NCI-H526 (cell line): ENCODE measurements around the gene TAB2.

Source experiments
- DNase-seq, 2 experiments: peaks; one replicate each; lab custom pipeline; 2025; lab: John Stamatoyannopoulos, UW

Gene TAB2

DNA sequence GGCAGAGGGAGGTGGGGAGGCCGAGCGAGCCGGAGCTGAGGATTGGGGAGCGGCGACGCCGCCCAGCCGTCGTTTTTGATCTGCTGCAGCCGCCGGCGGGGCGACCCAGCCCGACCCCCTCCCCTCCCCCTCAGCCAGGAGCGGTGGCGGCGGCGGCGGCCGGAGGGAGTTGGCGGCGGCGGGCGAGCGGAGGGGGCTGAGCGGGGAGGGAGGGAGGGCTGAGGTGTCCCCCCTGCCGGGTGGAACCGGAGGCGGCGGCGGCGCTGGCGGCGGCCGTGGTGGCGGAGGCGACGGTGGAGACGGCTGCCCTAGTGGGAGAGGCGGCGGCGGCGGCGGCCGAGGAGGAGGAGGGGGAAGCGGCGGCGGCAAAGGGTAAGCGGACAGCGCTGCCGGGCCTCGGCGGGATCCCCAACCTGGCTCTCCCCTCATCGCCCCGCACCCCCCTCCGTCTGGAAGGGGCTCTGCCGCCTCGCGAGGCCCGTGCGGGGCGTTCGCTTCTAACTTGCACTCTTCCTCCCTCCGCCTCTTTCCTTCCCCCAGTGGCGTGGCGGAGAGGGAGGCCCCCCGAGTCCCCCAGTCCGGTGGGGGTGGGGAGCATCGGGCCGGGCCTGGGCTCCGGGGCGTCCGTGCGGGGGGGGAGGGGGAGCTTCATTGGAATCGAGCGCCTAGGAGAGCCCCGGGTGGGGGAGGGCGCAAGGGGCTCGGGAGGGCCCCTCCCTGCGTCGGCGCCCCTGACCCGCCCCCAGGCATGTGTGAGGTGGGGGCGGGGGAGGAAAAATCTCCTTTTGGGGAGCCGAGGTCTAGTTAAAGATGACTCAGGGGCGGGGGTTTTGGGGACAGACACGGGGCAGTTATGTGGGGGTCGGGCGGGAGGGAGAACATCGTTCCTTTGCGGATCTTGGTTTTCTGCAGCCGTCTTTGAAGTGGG, at the start of gene TAB2:
Gene TAB2 (plus strand): TSS at position 69 of the 928 bp plus-strand sequence. CDS start 52,286 bp downstream, outside the sequence.
- DNase-seq, result peak; percentile 21 to 72

GRCh38 chr6:149268146-149268545, 49.4 kb upstream of the TAB2 start:
- DNase-seq, result no peak

DNA sequence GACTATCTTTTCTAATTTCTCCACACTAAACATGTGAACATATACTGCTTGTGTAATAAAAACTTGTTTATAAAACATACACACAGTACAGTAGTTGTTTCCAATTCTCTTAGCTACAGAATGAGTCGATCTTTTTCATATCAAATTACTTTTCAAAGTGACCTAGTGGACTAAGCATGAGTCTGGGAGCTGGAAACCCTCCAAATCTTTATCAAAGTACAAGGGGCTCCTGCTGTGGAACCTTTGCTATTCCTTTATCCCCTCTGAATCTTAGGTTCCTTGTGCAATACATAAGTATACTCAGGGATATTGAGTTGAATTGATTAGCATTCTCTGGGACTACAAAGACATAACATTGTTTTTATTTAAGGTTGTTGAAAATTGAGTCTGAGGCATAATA, 48.7 kb upstream of the TAB2 start:
- DNase-seq, result no peak

DNA sequence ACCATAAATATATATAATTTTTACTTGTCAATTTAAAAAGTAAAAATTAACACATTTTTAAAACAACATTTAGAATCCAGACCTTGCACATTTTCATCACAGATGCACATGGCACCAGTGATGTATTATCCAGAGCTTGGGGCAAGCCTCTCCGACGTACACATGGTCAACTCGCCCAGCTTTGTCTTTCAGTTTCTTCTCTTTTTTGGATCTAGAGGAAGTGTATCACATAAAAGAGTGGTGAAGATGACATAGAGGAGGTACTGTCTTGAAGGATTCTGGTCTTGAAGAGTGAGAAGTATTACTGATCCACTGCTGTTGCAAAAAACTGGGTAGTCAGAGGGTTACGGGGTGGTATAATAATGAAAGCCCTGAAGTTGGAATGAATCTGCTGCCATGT, 46.9 kb upstream of the TAB2 start:
- DNase-seq, result no peak

DNA sequence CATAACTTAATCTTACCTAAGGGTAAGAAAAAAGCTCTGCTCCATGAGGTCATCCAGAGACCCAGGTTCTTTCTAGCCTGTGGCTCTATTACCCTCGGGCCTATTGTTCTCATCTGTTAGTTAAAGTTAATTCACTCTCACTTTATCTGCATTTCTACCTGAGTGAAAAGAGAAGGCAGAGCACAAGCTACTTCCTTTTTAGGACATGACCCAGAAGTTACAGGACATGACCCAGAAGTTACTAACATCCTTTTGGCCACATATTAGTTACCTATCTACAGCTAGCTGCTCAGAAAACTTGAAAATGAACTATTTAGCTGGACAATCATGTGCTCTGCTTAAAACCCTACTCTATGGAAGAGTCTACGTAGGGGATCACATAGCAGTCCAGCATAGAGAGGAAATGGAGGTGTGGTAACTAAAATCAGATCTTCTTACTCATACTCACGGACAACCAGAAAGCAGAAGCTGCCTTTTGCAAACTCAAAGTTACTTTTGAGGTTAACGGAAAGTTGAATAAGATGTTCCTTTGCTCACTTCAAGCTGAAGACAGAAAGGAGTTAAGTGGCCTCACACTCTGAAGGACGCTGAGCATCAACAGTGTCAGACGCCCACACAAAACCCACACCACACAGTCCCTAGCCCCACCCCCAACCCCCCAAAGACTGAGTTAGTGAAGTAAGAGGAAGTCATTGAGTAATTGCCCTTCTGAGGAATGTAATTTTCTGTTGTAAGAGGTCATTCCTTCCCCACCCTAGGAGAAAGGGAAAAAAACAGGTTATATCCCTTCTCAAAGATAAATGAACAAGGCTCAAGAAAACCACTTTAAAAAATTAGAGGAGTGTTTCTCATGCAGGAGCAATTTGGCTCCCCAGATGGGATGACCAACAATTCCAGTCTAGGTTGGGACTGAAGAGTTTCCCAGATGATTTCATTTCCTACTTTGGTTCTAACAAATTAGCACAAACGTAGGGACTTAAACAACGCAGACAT, 45.9 kb upstream of the TAB2 start:
- no peak for DNase-seq

GRCh38 chr6:149273318-149273717, 44.2 kb upstream of the TAB2 start:
- DNase-seq, result no peak

GRCh38 chr6:149275621-149276020, 41.9 kb upstream of the TAB2 start:
- DNase-seq, result no peak

DNA sequence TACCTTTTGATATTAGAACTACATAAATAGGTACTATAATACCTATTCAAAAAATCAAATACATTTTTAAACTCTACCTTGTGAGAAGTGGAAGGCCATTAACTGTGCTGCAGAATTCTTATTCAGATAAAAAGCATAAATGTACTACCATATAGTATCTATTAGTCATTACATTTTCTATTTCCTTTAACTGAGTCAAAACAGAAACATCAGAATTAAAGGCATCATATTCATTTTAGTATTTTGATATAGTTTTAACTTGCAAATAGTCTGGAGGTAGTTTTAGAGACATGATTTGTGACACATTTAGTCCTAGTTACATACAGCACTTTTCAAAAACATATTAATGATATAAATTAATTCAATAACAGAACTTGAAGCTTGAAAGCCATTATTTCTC, 39.9 kb upstream of the TAB2 start:
- DNase-seq, result no peak

DNA sequence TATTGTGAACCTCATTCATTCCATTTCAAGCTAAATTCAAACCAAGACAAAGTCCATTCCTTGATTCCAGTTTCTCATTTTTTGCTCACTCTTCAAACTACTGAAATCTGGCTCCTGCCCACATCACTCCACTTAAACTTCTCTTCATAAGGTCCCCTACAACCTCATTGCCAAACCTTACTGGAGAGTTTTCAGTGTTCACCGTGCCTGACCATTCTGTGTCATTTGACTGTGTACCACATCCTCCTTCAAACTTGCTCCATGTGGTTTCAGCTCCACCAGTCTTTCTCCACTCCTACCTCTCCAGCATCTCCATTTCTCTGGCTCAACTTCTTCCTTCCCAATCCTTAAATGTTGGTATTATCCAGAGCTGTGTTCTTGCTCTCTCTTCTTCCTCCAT, 38.5 kb upstream of the TAB2 start:
- DNase-seq, result no peak

DNA sequence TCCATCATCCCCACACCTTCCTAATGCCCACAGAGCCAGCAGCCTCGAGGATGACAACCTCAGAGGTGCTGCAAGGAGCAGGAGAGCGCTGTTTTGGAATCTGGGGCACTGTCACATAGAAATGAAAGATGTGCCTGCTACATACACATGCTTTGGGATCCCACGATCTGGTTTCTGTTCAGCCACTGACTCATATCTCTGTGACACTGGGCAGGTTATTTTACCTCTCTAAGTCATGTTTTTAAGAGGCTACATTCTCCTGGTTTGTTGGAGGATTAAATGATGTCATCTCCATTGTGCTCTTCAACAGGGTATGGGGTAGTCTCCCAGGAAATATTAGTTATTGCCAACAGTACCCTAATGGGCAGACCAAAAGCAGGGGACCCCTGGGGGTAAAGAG, 32.6 kb upstream of the TAB2 start:
- DNase-seq, result no peak

- DNase-seq, result no peak
Measured at GRCh38 chr6:149285626-149286025, 31.9 kb upstream of the TAB2 start.

DNA sequence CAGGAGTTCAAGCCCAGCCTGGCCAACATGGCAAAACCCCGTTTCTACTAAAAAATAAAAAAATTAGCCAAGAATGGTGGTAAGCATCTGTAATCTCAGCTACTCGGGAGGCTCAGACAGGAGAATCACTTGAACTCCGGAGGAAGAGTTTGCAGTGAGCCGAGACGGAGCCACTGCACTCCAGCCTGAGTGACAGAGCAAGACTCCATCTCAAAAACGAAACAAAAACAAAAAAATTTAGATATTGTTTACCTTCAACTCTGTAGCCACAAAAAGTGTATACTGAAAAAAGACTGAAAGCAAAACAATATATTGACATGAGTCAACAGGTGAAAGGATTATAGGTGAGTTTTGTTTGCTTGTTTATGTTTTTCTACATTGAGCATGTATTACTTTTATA, 30.6 kb upstream of the TAB2 start:
- DNase-seq, result no peak

GRCh38 chr6:149289192-149289781, 28.2 kb upstream of the TAB2 start:
- DNase-seq, result no peak

DNA sequence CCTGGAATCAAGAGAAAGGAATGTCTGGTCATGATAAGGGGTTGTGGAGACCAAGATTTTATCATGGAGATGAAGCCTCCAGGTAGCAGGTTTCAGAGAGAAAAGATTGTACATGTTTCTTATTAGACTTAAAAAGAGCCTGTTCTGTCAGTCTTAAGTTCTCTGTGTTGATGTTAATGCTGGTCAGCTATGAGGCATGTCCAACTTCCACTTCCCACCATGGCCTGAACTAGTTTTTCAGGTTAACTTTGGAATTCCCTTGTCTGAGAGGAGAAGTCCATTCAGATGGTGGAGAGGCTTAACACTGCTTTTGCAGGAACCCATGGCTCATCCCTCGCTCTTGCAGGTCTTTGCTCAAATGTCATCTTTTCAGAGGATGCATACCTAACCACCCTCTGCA, 27.5 kb upstream of the TAB2 start:
- no peak for DNase-seq

DNA sequence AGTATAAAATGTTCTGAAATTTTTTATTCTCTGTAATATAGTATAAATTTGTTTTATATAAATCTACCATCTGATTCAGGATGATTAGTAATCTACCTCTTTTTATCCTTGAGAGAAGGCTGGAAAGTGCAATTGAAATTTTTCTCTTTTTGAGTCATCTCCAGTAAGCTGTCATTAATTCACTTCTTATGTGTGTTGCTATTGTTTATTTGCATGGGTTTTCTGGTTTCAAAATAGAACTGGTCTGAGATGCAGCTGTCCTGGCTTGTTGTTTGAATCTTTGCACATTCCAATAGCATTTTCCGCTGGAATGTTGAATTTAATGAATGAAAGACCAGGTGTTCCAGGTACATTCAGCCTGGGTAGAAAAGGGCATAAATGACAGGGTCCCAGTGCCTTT, 24.3 kb upstream of the TAB2 start:
- no peak for DNase-seq

DNA sequence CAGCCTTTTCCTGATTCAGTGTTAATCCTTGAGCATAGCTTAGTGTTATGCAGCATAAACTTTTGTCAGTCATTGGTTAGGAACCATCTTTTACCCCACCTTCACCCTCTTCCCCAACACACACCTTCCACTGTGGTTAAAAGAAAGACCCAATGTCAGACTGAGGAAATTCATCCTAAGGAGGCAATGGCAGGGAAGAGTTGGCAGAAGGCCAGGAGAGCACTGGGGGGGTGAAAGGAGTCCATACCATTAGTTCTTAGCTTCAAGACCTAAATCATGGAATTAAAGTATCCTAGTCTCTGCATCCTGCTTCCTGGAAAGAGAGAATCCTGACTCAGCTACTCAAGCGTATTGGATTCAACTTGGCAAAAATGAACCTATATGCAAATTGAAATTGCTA, 16.9 kb upstream of the TAB2 start:
- no peak for DNase-seq

DNA sequence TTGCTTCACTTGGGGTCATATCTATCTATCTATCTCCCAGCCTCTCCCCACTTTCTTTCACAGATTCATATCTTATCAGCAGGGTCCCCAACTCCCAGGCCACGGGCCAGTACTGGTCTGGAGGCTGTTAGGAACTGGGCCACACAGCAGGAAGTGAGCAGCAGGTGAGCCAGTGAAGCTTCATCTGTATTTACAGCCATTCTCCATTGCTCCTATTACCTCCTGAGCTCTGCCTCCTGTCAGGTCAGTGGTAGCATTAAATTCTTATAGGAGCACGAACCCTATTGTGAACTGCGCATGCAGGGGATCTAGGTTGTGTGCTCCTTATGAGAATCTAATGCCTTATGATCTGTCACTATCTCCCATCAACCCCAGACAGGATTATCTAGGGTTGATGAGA, 14.8 kb upstream of the TAB2 start:
- no peak for DNase-seq

GRCh38 chr6:149303468-149303867, 14.0 kb upstream of the TAB2 start:
- no peak for DNase-seq

DNA sequence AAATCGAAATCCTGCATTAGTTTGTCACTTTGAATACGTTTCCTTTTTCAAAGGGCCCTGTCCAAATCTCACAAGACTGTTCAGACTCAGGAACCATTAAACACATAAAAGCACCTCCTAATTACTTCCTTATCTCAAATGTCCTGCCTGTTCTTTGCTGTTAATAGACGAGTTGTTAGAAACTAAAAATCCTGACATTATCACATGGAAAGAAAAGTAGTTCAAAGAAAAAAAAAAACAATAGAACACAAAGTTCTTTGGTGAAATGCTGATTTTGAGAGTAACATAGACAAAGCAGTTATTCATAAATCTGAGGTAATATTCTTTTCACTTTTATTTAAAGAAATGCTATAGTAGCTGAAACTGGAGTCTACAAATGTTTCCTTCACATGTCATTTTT, 12.1 kb upstream of the TAB2 start:
- DNase-seq, result no peak

DNA sequence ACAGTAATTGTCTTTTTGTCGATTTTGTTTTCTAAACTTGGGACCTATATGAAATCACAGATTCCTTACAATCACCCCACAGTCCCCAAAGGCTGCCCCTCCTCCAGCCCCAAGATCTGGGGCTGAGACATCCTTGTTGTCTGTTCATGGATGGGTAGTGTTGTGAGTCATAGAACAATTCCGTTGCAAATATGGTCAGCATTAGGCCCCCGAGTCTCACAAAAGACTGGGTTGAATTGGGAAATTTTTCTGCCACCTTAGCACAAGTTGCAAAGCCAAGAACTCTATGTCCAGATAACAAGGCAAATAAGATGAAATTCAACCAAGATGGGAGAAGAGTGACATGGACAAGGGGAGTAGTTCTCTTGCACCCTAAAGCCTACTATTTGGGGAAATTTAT, 10.5 kb upstream of the TAB2 start:
- DNase-seq, result no peak

- no peak for DNase-seq
Measured at GRCh38 chr6:149311293-149311692, 6.2 kb upstream of the TAB2 start.

DNA sequence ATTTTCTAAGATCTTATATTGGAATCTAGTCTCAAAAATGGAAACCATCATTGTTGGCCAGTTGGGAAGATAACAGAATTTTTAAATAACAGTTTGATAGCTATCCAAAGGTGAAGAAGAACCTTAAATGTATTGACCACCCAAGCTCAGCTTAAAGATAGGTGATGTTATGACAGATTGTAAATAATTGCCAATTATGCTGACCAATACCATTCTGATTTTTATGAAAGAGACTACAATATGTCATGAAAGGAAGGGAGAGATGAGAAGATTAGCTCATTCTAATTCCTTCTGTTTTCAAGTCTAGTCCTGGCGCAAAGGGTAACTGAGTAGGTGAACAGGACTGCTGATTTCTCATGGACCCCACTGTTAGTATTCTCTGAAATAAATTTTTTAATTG, 5.7 kb upstream of the TAB2 start:
- no peak for DNase-seq
